Measurements from ENCODE around the gene FNIP1.

DNA sequence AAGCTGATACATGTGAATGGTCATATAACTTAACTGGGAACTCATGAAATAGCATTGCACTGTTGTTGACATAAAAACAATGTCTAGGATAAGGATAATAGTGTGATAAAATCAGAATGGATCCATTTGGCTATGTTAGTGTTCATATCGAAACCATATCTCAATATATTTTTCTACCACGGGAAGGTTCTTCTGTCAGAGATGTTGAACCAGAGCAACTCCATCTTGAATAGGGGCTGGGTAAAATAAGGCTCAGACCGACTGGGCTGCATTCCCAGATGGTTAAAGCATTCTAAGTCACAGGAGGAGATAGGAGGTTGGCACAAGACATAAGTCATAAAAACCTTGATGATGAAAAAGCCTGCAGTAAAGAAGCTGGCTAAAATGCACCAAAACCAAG, 56.3 kb downstream of the FNIP1 start:
- TF ChIP-seq TARDBP (IDR thresholded peaks at IDR 0.05), result no peak
- no peak for TF ChIP-seq ZNF384 (IDR thresholded peaks at IDR 0.05)
- TF ChIP-seq HDGF (IDR thresholded peaks at IDR 0.05; ENCODE audit: borderline replicate concordance), result no peak
- TF ChIP-seq BHLHE40 (IDR thresholded peaks at IDR 0.05; ENCODE audit: borderline replicate concordance), result no peak
- no peak for TF ChIP-seq SP1 (IDR thresholded peaks at IDR 0.05)
- TF ChIP-seq FOXA1 (IDR thresholded peaks at IDR 0.05), result no peak
- TF ChIP-seq, protein P1, sequence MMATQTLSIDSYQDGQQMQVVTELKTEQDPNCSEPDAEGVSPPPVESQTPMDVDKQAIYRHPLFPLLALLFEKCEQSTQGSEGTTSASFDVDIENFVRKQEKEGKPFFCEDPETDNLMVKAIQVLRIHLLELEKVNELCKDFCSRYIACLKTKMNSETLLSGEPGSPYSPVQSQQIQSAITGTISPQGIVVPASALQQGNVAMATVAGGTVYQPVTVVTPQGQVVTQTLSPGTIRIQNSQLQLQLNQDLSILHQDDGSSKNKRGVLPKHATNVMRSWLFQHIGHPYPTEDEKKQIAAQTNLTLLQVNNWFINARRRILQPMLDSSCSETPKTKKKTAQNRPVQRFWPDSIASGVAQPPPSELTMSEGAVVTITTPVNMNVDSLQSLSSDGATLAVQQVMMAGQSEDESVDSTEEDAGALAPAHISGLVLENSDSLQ (IDR thresholded peaks at IDR 0.05), result no peak
- no peak for TF ChIP-seq SUZ12 (IDR thresholded peaks at IDR 0.05)

Measured in HEK293T (cell line).